ENCODE results near the gene PHEX.

GRCh38 chrX:22060415-22061280 lies 28.5 kb downstream of the PHEX start:
- no peak for TF ChIP-seq CTCF (IDR thresholded peaks at IDR 0.05)
- no peak for TF ChIP-seq EP300 (IDR thresholded peaks at IDR 0.05)
- no peak for TF ChIP-seq POLR2AphosphoS5 (IDR thresholded peaks at IDR 0.05)
- TF ChIP-seq POLR2A (IDR thresholded peaks at IDR 0.05), result no peak

Measured in stomach (tissue), 4 donors.